HEK293 (cell line): ENCODE data around the gene LPGAT1.

Experiments used
- CTCF ChIA-PET: fragments of 350-600 bp; formaldehyde crosslinking; extraction: SDS; loops from one replicate; lab custom pipeline; 2021; ENCODE audit warnings: antibody characterized with exemption; lab: Yijun Ruan, JAX
- POLR2A ChIA-PET: fragments of 300-600 bp; formaldehyde crosslinking; extraction: SDS; loops from one replicate; lab custom pipeline; 2020; ENCODE audit warnings: antibody characterized with exemption, inconsistent platforms; lab: Yijun Ruan, JAX
- H3K27ac ChIP-seq: fragments of 200-500 bp; sonication (Bioruptor generic); 2 replicates; pipeline ENCODE4 v1.5.1; 2014; ENCODE audit warnings: low read depth, low read length, control low read depth, inconsistent platforms; ENCODE audit errors: extremely low read depth
- H3K36me3 ChIP-seq, 2 experiments: fragments of 200-500 bp in 1 of 2; sonication (Bioruptor generic) in 1 of 2; 1 replicate in 1 of 2; 2 replicates in 1 of 2; pipeline ENCODE4 v1.5.1; 2014 to 2017; ENCODE audit warnings: inconsistent platforms in 2 of 2, low read length in 2 of 2; ENCODE audit not compliant: control insufficient read depth in 2 of 2, insufficient read depth in 1 of 2
- H3K4me1 ChIP-seq: fragments of 200-500 bp; sonication (Bioruptor generic); 2 replicates; pipeline ENCODE4 v1.5.1; 2014; ENCODE audit warnings: mild to moderate bottlenecking, low read length, inconsistent platforms; ENCODE audit not compliant: control insufficient read depth, insufficient read depth
- H3K4me3 ChIP-seq: 2 replicates; pipeline ENCODE4 v1.5.1; 2011; ENCODE audit warnings: low read depth, mild to moderate bottlenecking, control low read depth, low read length, moderate library complexity
- H3K9me3 ChIP-seq: fragments of 200-500 bp; sonication (Bioruptor generic); 2 replicates; pipeline ENCODE4 v1.5.1; 2014; ENCODE audit warnings: low read depth, low read length, inconsistent platforms; ENCODE audit not compliant: control insufficient read depth, insufficient read depth
- GLI4 ChIP-seq: fragments of 450-650 bp; formaldehyde crosslinking; IDR thresholded peaks from 2 replicates; pipeline ENCODE4 v1.5.1; 2016; ENCODE audit warnings: missing biosample characterization, missing genetic modification characterization
- GLIS1 ChIP-seq: fragments of 450-650 bp; formaldehyde crosslinking; IDR thresholded peaks from 2 replicates; pipeline ENCODE4 v1.5.1; 2016; ENCODE audit warnings: missing biosample characterization, missing genetic modification characterization
- KLF17 ChIP-seq: fragments of 450-650 bp; formaldehyde crosslinking; IDR thresholded peaks from 2 replicates; pipeline ENCODE4 v1.5.1; 2016; ENCODE audit warnings: missing biosample characterization, missing genetic modification characterization
- PATZ1 ChIP-seq: fragments of 450-650 bp; formaldehyde crosslinking; IDR thresholded peaks from 2 replicates; pipeline ENCODE4 v1.5.1; 2016; ENCODE audit warnings: missing biosample characterization, missing genetic modification characterization
- PRDM6 ChIP-seq: fragments of 450-650 bp; formaldehyde crosslinking; IDR thresholded peaks from 2 replicates; pipeline ENCODE4 v1.5.1; 2017; ENCODE audit warnings: missing biosample characterization, missing genetic modification characterization
- TCF7L2 ChIP-seq: IDR thresholded peaks from 2 replicates; pipeline ENCODE4 v1.6.1; 2011; ENCODE audit warnings: low read depth, mild to moderate bottlenecking, inconsistent platforms, low read length, moderate library complexity, borderline replicate concordance
- ZBTB44 ChIP-seq: fragments of 450-650 bp; IDR thresholded peaks from 2 replicates; pipeline ENCODE4 v1.5.1; 2018; ENCODE audit warnings: missing biosample characterization, mild to moderate bottlenecking, missing genetic modification characterization
- ZNF146 ChIP-seq: fragments of 450-650 bp; formaldehyde crosslinking; IDR thresholded peaks from 2 replicates; pipeline ENCODE4 v1.5.1; 2016; ENCODE audit warnings: missing biosample characterization, missing genetic modification characterization
- ZNF16 ChIP-seq: fragments of 450-650 bp; formaldehyde crosslinking; IDR thresholded peaks from 2 replicates; pipeline ENCODE4 v1.5.1; 2016; ENCODE audit warnings: low read depth, missing biosample characterization, missing genetic modification characterization
- ZNF514 ChIP-seq: fragments of 450-650 bp; formaldehyde crosslinking; IDR thresholded peaks from 2 replicates; pipeline ENCODE4 v1.5.1; 2016; ENCODE audit warnings: missing biosample characterization, missing genetic modification characterization
- ZNF629 ChIP-seq: fragments of 450-650 bp; formaldehyde crosslinking; IDR thresholded peaks from 2 replicates; pipeline ENCODE4 v1.5.1; 2017; ENCODE audit warnings: missing biosample characterization, missing genetic modification characterization
- ZNF664 ChIP-seq: fragments of 450-650 bp; formaldehyde crosslinking; IDR thresholded peaks from 2 replicates; pipeline ENCODE4 v1.5.1; 2016; ENCODE audit warnings: missing biosample characterization, missing genetic modification characterization
- ZSCAN23 ChIP-seq: fragments of 450-650 bp; formaldehyde crosslinking; IDR thresholded peaks from 2 replicates; pipeline ENCODE4 v1.5.1; 2016; ENCODE audit warnings: missing biosample characterization, missing genetic modification characterization

Gene LPGAT1

GRCh38 chr1:211735208-211736170 is 95.1 kb downstream of the LPGAT1 start (continued):
- TF ChIP-seq PATZ1 (tag by site-specific recombination) (peak; percentile 79), GLI4 (tag by site-specific recombination) (no peak), ZNF16 (tag by site-specific recombination) (no peak), KLF17 (tag by site-specific recombination) (peak; percentile 78; the same call in 1 of the 2 replicates), ZSCAN23 (tag by site-specific recombination) (peak; percentile 58; the same call in 1 of the 2 replicates), ZNF514 (tag by site-specific recombination) (no peak)

GRCh38 chr1:211734791-211735190 is 95.8 kb downstream of the LPGAT1 start:
- POLR2A ChIA-PET: interaction anchor here (1.4 kb wide), 1 partner anchor 59 kb away, joined by 3 read pairs; the partner anchor contains the start of gene NEK2
- TF ChIP-seq GLIS1 (tag by site-specific recombination) (peak; percentile 80), ZNF146 (tag by site-specific recombination) (no peak)
- TF ChIP-seq, all 188 proteins: peak for 1
- Histone ChIP-seq H3K4me3 (no peak overlapping the region), H3K27ac (no peak overlapping the region), H3K36me3 (no peaks in the 10 kb centered on the region), H3K4me1 (peaks cover 8% of the 10 kb centered on the region), H3K9me3 (no peaks in the 10 kb centered on the region)
- CTCF ChIA-PET: interaction anchor here (2.5 kb wide), 1 partner anchor 36 kb away, joined by 16 read pairs; no protein-coding TSS in a partner anchor

GRCh38 chr1:211734359-211734758 is 96.2 kb downstream of the LPGAT1 start:
- no peaks in the 10 kb centered on the region for H3K36me3 ChIP-seq
- peaks cover 8% of the 10 kb centered on the region for H3K4me1 ChIP-seq
- CTCF ChIA-PET: interaction anchor here (0.6 to 1.0 kb wide), 2 partner anchors 14 to 36 kb away, joined by 3 read pairs; no protein-coding TSS in a partner anchor
- no peak overlapping the region; the same call in 1 of the 2 replicates for H3K27ac ChIP-seq
- no peak overlapping the region for H3K4me3 ChIP-seq
- TF ChIP-seq ZBTB44 (tag by site-specific recombination) (peak; percentile 63; the same call in 1 of the 2 replicates), PRDM6 (tag by site-specific recombination) (peak; percentile 73), ZNF664 (tag by site-specific recombination) (no peak), ZNF629 (tag by site-specific recombination) (0 out of 2 replicates have a peak, but pooled peaks have one; percentile 22), TCF7L2 (0 out of 2 replicates have a peak, but pooled peaks have one; percentile 36)
- TF ChIP-seq, all 188 proteins: peak for 4
- no peaks in the 10 kb centered on the region for H3K9me3 ChIP-seq
- POLR2A ChIA-PET: no interaction called here
